Bronchial epithelial cell (primary cell): ENCODE data around the gene EIF2AK3. TPM values are rescaled to one million over a fixed set of nuclear protein-coding genes. Genes with fewer than 3 reads are reported as not detected.

Experiments used
- DNase-seq: peaks from one replicate; pipeline ENCODE4 v3.0.0-alpha.2; 2010; ENCODE audit warnings: low read depth
- FAIRE-seq: peaks from 2 replicates; lab custom pipeline; 2011; peaks lifted over from hg19 to GRCh38; lab: Jason Lieb, UNC
- H3K27me3 ChIP-seq: 2 replicates; pipeline ENCODE4 v1.5.1; 2011; ENCODE audit warnings: low read length; ENCODE audit not compliant: control insufficient read depth, insufficient read depth
- H3K36me3 ChIP-seq: 2 replicates; pipeline ENCODE4 v1.5.1; 2011; ENCODE audit warnings: low read length; ENCODE audit not compliant: control insufficient read depth, insufficient read depth
- H3K4me3 ChIP-seq: 2 replicates; pipeline ENCODE4 v1.5.1; 2011; ENCODE audit warnings: mild to moderate bottlenecking, low read depth, low read length, control low read depth
- CTCF ChIP-seq: IDR thresholded peaks from 2 replicates; pipeline ENCODE4 v1.5.1; 2011; ENCODE audit warnings: mild to moderate bottlenecking, moderate library complexity, low read length, control low read depth, inconsistent platforms; ENCODE audit not compliant: insufficient read depth, severe bottlenecking
- total RNA-seq: library from RNA; depleted of rRNA; stranded (reverse); fragments of >200 nt; gene quantifications from 2 replicates; pipeline ENCODE4 v1.2.1, GENCODE V29; 2014

Gene EIF2AK3
- total RNA-seq, 1 donor from 2014 or later: 29.7 TPM

- FAIRE-seq: peak; percentile 97
- H3K36me3 ChIP-seq: no peaks in the 10 kb centered on the region
- H3K27me3 ChIP-seq: no peaks in the 10 kb centered on the region
- peak; percentile 100 for DNase-seq
- TF ChIP-seq CTCF: no peak
- no peak overlapping the region for H3K4me3 ChIP-seq
These were observed 27.2 kb downstream of the EIF2AK3 start for GRCh38 chr2:88600038-88600465.

- no peaks in the 10 kb centered on the region for H3K36me3 ChIP-seq
- no peak overlapping the region for H3K4me3 ChIP-seq
- no peak for TF ChIP-seq CTCF
- no peak for DNase-seq
- no peak for FAIRE-seq
- H3K27me3 ChIP-seq: no peaks in the 10 kb centered on the region
These were observed 27.7 kb downstream of the EIF2AK3 start for GRCh38 chr2:88599527-88599926.

GRCh38 chr2:88597168-88597567 is 30.1 kb downstream of the EIF2AK3 start:
- TF ChIP-seq CTCF: no peak
- no peaks in the 10 kb centered on the region for H3K27me3 ChIP-seq
- H3K4me3 ChIP-seq: no peak overlapping the region
- FAIRE-seq (no peak), DNase-seq (no peak)
- no peaks in the 10 kb centered on the region for H3K36me3 ChIP-seq

- Histone ChIP-seq H3K36me3 (no peaks in the 10 kb centered on the region), H3K27me3 (no peaks in the 10 kb centered on the region), H3K4me3 (no peak overlapping the region)
- no peak for DNase-seq
- TF ChIP-seq CTCF: no peak
- FAIRE-seq: no peak
These were observed 31.0 kb downstream of the EIF2AK3 start for GRCh38 chr2:88596141-88596830.

GRCh38 chr2:88591698-88592097 is 35.6 kb downstream of the EIF2AK3 start:
- Histone ChIP-seq H3K4me3 (no peak overlapping the region), H3K27me3 (no peaks in the 10 kb centered on the region), H3K36me3 (peaks cover 4% of the 10 kb centered on the region)
- TF ChIP-seq CTCF: no peak
- FAIRE-seq (no peak), DNase-seq (no peak)

GRCh38 chr2:88590998-88591613 is 36.2 kb downstream of the EIF2AK3 start:
- peak; percentile 66 for TF ChIP-seq CTCF
- Histone ChIP-seq H3K27me3 (no peaks in the 10 kb centered on the region), H3K4me3 (no peak overlapping the region), H3K36me3 (peaks cover 4% of the 10 kb centered on the region)
- peak; percentile 61 for DNase-seq
- FAIRE-seq: no peak
